ENCODE measurements around the gene SYMPK. TPM values are rescaled to one million over a fixed set of nuclear protein-coding genes. Genes with fewer than 3 reads are reported as not detected.

SYMPK gene
- total RNA-seq, 1 experiment from 2014 or later = 86.2 TPM

- no peak for DNase-seq (ENCODE audit: unreplicated experiment)
- Mint-ChIP-seq H3K27ac (ENCODE audit: low read depth, unreplicated experiment) (no peak overlapping the region), H3K4me1 (ENCODE audit: insufficient read depth, unreplicated experiment) (no peaks in the 10 kb centered on the region), H3K4me3 (ENCODE audit: unreplicated experiment) (no peak overlapping the region), H3K36me3 (ENCODE audit: insufficient read depth, unreplicated experiment) (peaks cover 96% of the 10 kb centered on the region), H3K9me3 (ENCODE audit: unreplicated experiment) (no peaks in the 10 kb centered on the region), H3K27me3 (ENCODE audit: insufficient read depth, unreplicated experiment) (no peaks in the 10 kb centered on the region)
- no TSS peak for BruUV-seq (replicated peaks)
- POLR2A ChIA-PET = interaction anchor here (1.3 to 1.4 kb wide), 2 partner anchors 18 to 21 kb away, joined by 3 to 4 read pairs; no protein-coding TSS in a partner anchor
- CTCF ChIA-PET = interaction anchor here (0.6 to 1.1 kb wide), 3 partner anchors 10 to 700 kb away, joined by 3 read pairs; no protein-coding TSS in a partner anchor
- TF ChIP-seq CTCF (IDR thresholded peaks at IDR 0.05; ENCODE audit: unreplicated experiment) = no peak
- intact Hi-C loops (cut with micrococcal nuclease) = no loop called here
Observed at GRCh38 chr19:45842198-45842597, 20.7 kb downstream of the SYMPK start.

- Mint-ChIP-seq H3K27me3 (ENCODE audit: insufficient read depth, unreplicated experiment) (no peaks in the 10 kb centered on the region), H3K9me3 (ENCODE audit: unreplicated experiment) (no peaks in the 10 kb centered on the region), H3K36me3 (ENCODE audit: insufficient read depth, unreplicated experiment) (peaks cover 97% of the 10 kb centered on the region), H3K27ac (ENCODE audit: low read depth, unreplicated experiment) (peak overlapping the region; percentile 84), H3K4me3 (ENCODE audit: unreplicated experiment) (no peak overlapping the region), H3K4me1 (ENCODE audit: insufficient read depth, unreplicated experiment) (no peaks in the 10 kb centered on the region)
- ChIA-PET CTCF (interaction anchor here (0.7 kb wide), 3 partner anchors 12 to 793 kb away, joined by 3 to 5 read pairs (median 3); no protein-coding TSS in a partner anchor), POLR2A (interaction anchor here (1.2 kb wide), 1 partner anchor 42 kb away, joined by 3 read pairs; no protein-coding TSS in a partner anchor)
- intact Hi-C loops (cut with micrococcal nuclease) = no loop called here
- DNase-seq (ENCODE audit: unreplicated experiment) = no peak
- no peak for TF ChIP-seq CTCF (IDR thresholded peaks at IDR 0.05; ENCODE audit: unreplicated experiment)
- BruUV-seq (replicated peaks) = no TSS peak
Observed at GRCh38 chr19:45834970-45835369, 28.0 kb downstream of the SYMPK start.

- DNase-seq (ENCODE audit: unreplicated experiment) = no peak
- CTCF ChIA-PET = interaction anchor here (0.9 to 1.8 kb wide), 2 partner anchors 11 to 21 kb away, joined by 4 to 7 read pairs; no protein-coding TSS in a partner anchor
- H3K9me3 Mint-ChIP-seq (ENCODE audit: unreplicated experiment) = no peaks in the 10 kb centered on the region
- peaks cover 92% of the 10 kb centered on the region for H3K36me3 Mint-ChIP-seq (ENCODE audit: insufficient read depth, unreplicated experiment)
- no peak overlapping the region for H3K4me3 Mint-ChIP-seq (ENCODE audit: unreplicated experiment)
- BruUV-seq (replicated peaks) = no TSS peak
- POLR2A ChIA-PET = no interaction called here
- peaks cover 15% of the 10 kb centered on the region for H3K4me1 Mint-ChIP-seq (ENCODE audit: insufficient read depth, unreplicated experiment)
- intact Hi-C loops (cut with micrococcal nuclease) = no loop called here
- no peak for TF ChIP-seq CTCF (IDR thresholded peaks at IDR 0.05; ENCODE audit: unreplicated experiment)
- no peaks in the 10 kb centered on the region for H3K27me3 Mint-ChIP-seq (ENCODE audit: insufficient read depth, unreplicated experiment)
- H3K27ac Mint-ChIP-seq (ENCODE audit: low read depth, unreplicated experiment) = no peak overlapping the region
Observed at GRCh38 chr19:45828945-45829344, 34.0 kb downstream of the SYMPK start.

- H3K36me3 Mint-ChIP-seq (ENCODE audit: insufficient read depth, unreplicated experiment) = peaks cover 88% of the 10 kb centered on the region
- ChIA-PET POLR2A (no interaction called here), CTCF (interaction anchor here (1.8 kb wide), 1 partner anchor 11 kb away, joined by 7 read pairs; no protein-coding TSS in a partner anchor)
- intact Hi-C loops (cut with micrococcal nuclease) = no loop called here
- no TSS peak for BruUV-seq (replicated peaks)
- H3K9me3 Mint-ChIP-seq (ENCODE audit: unreplicated experiment) = no peaks in the 10 kb centered on the region
- H3K4me1 Mint-ChIP-seq (ENCODE audit: insufficient read depth, unreplicated experiment) = peaks cover 15% of the 10 kb centered on the region
- H3K27ac Mint-ChIP-seq (ENCODE audit: low read depth, unreplicated experiment) = no peak overlapping the region
- no peak for DNase-seq (ENCODE audit: unreplicated experiment)
- H3K4me3 Mint-ChIP-seq (ENCODE audit: unreplicated experiment) = no peak overlapping the region
- no peaks in the 10 kb centered on the region for H3K27me3 Mint-ChIP-seq (ENCODE audit: insufficient read depth, unreplicated experiment)
- TF ChIP-seq CTCF (IDR thresholded peaks at IDR 0.05; ENCODE audit: unreplicated experiment) = no peak
Observed at GRCh38 chr19:45828523-45828922, 34.4 kb downstream of the SYMPK start.

Measured in MCF 10A (cell line).